Measurements from ENCODE around the gene HIPK2. TPM values are rescaled to one million over a fixed set of nuclear protein-coding genes. Genes with fewer than 3 reads are reported as not detected.

Gene HIPK2
- total RNA-seq, 2 donors from 2014 or later = 22.1 to 26.4 TPM

DNA sequence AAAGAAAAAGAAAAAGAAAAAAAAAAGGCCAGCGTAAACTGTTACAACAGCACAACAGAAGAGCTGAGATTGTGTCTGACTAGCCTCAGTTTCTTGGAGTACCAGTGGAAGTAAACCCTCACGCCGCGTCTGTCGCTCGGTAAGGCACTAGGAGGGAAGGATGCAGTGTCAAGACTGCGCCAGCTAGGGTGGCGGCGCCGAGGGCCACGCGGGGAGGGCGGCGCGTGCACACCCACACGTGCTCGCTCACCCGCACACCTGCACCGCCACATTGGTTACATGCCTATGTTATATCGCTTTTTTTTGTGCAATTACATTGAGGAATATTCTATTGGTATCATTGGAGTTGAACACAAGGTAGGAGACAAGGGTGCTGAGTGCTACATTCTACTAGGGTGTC lies 206.1 kb downstream of the HIPK2 start:
- DNase-seq = no peak
- TF ChIP-seq, protein P1, sequence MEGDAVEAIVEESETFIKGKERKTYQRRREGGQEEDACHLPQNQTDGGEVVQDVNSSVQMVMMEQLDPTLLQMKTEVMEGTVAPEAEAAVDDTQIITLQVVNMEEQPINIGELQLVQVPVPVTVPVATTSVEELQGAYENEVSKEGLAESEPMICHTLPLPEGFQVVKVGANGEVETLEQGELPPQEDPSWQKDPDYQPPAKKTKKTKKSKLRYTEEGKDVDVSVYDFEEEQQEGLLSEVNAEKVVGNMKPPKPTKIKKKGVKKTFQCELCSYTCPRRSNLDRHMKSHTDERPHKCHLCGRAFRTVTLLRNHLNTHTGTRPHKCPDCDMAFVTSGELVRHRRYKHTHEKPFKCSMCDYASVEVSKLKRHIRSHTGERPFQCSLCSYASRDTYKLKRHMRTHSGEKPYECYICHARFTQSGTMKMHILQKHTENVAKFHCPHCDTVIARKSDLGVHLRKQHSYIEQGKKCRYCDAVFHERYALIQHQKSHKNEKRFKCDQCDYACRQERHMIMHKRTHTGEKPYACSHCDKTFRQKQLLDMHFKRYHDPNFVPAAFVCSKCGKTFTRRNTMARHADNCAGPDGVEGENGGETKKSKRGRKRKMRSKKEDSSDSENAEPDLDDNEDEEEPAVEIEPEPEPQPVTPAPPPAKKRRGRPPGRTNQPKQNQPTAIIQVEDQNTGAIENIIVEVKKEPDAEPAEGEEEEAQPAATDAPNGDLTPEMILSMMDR (IDR thresholded peaks at IDR 0.05) = no peak
- TF ChIP-seq POLR2A (IDR thresholded peaks at IDR 0.05) = no peak
- Histone ChIP-seq H3K4me3 (no peak overlapping the region), H3K4me1 (no peaks in the 10 kb centered on the region), H3K9me3 (no peaks in the 10 kb centered on the region), H3K27ac (no peak overlapping the region), H3K36me3 (replicated peaks in 1 of 2; ENCODE audit: insufficient read depth in 1 of 2, low read depth in 2 of 2) (peaks cover 9 to 18% of the 10 kb centered on the region in 2 donors), H3K27me3 (no peaks in the 10 kb centered on the region)
- ATAC-seq = no peak
- WGBS, 2 donors = 96 to 97% methylated on average over 20 of the region's 20 CpGs
- intact Hi-C loops (cut with DNase I) = no loop called here

DNA sequence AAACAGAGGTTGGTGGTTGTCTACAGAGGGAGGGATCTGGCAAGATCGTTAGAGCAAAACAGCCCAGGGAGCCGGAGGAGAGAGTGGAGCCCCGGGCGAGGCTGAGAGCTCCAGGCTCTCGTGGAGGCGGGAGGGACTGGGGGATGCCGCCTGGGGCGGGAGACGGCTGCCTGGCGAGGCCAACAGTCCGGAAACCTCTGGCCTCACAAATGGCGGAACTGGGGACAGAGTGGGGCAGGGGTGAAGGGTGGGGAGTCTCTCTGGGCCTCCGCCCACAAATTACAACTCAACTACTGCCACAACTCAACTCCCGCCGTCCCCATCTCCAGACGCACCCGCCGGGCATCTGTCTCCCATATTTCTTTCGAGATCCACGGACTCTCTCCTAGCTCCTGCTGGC lies 206.6 kb downstream of the HIPK2 start:
- no peak for DNase-seq
- no peaks in the 10 kb centered on the region for H3K4me1 ChIP-seq
- no peak for ATAC-seq
- no peak overlapping the region for H3K27ac ChIP-seq
- WGBS, 2 donors = 89 to 91% methylated on average over 20 of the region's 20 CpGs
- H3K9me3 ChIP-seq = no peaks in the 10 kb centered on the region
- no peaks in the 10 kb centered on the region for H3K27me3 ChIP-seq
- no peak for TF ChIP-seq POLR2A (IDR thresholded peaks at IDR 0.05)
- TF ChIP-seq, protein P1 (IDR thresholded peaks at IDR 0.05) = no peak
- peaks cover 9 to 18% of the 10 kb centered on the region in 2 donors for H3K36me3 ChIP-seq (replicated peaks in 1 of 2; ENCODE audit: insufficient read depth in 1 of 2, low read depth in 2 of 2)
- no peak overlapping the region for H3K4me3 ChIP-seq
- intact Hi-C loops (cut with DNase I) = no loop called here

DNA sequence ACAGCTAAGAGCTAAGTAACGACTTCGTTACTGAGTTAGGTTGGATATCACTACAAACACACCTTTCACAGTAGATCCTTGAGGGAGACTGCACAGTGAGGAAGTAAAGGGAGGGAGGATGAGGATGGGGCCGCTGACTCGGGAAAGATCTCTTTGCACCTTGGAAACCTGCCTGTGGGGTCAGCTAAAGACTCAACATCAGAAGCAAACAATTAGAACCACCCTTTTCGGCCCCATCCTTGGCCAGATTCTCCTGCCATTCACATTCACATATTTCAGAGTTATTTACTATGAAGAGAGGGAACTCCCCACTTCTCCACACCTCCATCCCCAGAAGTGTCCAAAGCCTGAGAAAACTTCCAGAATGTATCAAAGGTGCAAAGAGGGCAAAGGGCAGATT lies 207.2 kb downstream of the HIPK2 start:
- whole genome bisulfite sequencing, 2 donors = 89 to 94% methylated on average over 5 of the region's 5 CpGs
- DNase-seq = no peak
- TF ChIP-seq, protein P1 (IDR thresholded peaks at IDR 0.05) = no peak
- TF ChIP-seq POLR2A (IDR thresholded peaks at IDR 0.05) = no peak

DNA sequence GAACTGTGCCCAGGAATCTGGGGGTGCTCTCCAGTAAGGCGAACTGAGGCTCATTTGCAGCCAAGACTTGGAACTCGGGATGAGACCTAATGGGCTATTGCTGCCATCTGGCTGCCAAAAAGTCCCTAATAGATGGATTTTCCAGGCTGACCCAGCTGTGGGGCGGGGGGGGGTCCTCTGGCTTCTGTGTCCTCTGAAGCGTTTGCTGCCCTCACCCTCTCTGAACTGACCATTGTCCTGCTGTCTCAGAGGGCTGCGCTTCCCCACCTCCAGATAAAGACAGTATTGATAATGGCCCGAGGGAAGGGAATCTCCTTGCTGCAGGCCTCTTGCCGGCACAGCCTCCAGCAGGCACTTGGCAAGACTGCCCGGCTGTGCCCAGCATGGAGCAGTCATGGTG lies 207.7 kb downstream of the HIPK2 start:
- TF ChIP-seq, protein P1 (IDR thresholded peaks at IDR 0.05) = no peak
- no peak for TF ChIP-seq POLR2A (IDR thresholded peaks at IDR 0.05)
- no peak for DNase-seq
- no peaks in the 10 kb centered on the region for H3K9me3 ChIP-seq
- no peak overlapping the region for H3K4me3 ChIP-seq
- H3K36me3 ChIP-seq (replicated peaks in 1 of 2; ENCODE audit: insufficient read depth in 1 of 2, low read depth in 2 of 2) = peaks cover 9 to 14% of the 10 kb centered on the region in 2 donors
- H3K4me1 ChIP-seq = no peaks in the 10 kb centered on the region
- ATAC-seq = no peak
- 80 to 84% methylated on average over 7 of the region's 8 CpGs for WGBS, 2 donors
- no peak overlapping the region for H3K27ac ChIP-seq
- intact Hi-C loops (cut with DNase I) = no loop called here
- no peaks in the 10 kb centered on the region for H3K27me3 ChIP-seq

More for the DNA sequence above, 207.2 kb downstream of the HIPK2 start:
- no peaks in the 10 kb centered on the region for H3K4me1 ChIP-seq
- H3K9me3 ChIP-seq = no peaks in the 10 kb centered on the region
- no peaks in the 10 kb centered on the region for H3K27me3 ChIP-seq
- H3K27ac ChIP-seq = no peak overlapping the region
- no peak for ATAC-seq
- intact Hi-C loops (cut with DNase I) = no loop called here
- H3K36me3 ChIP-seq (replicated peaks in 1 of 2; ENCODE audit: insufficient read depth in 1 of 2, low read depth in 2 of 2) = peaks cover 9 to 18% of the 10 kb centered on the region in 2 donors
- no peak overlapping the region for H3K4me3 ChIP-seq

DNA sequence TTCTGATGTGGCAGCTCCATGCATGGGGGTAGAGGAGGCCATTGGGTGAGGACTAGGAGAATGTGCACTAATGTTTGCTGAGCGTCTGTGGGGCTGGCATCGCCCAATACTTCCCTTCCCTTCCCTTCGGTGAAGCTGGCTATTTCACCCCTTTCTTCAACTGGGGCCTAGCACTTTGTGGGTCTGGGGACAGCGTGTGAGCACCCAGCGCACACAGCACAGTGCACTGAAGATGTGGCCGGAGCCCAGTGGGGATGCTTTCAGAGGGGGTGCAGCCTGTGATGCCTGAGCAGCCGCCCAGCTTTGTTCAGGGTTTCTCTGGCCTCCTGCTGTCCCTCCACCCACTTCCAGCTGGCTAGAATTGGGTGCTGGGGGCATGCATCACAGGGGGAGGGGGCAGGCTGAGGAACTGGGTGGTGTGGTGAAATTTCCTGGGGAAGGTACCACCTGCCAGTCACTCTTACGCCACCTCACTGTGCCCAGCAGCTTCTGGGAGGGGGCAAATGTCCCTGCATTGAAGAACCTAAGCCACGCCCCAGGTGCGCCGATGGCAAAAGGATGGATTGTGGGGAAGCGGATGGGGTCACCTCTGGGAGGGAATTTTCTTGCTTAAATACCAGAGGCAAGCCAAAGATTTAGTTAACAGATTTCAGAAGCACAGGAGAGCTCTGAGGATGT lies 208.8 kb downstream of the HIPK2 start:
- H3K4me1 ChIP-seq = no peaks in the 10 kb centered on the region
- peaks cover 9 to 10% of the 10 kb centered on the region in 2 donors for H3K36me3 ChIP-seq (replicated peaks in 1 of 2; ENCODE audit: insufficient read depth in 1 of 2, low read depth in 2 of 2)
- WGBS, 2 donors = 93 to 94% methylated on average over 8 to 12 of the region's 12 CpGs
- TF ChIP-seq, protein P1 (IDR thresholded peaks at IDR 0.05) = no peak
- no peak for TF ChIP-seq POLR2A (IDR thresholded peaks at IDR 0.05)
- H3K27me3 ChIP-seq = no peaks in the 10 kb centered on the region
- DNase-seq = no peak
- no peaks in the 10 kb centered on the region for H3K9me3 ChIP-seq
- intact Hi-C loops (cut with DNase I) = no loop called here
- H3K27ac ChIP-seq = no peak overlapping the region
- no peak overlapping the region for H3K4me3 ChIP-seq
- ATAC-seq = no peak

All from body of pancreas (tissue), 4 donors.